HG03066 (cell line): ENCODE measurements around the gene GRM2.

Source experiments
- ATAC-seq: cut with Tn5 transposase; IDR thresholded peaks from one replicate; pipeline ENCODE4 v1.9.1; 2021; ENCODE audit warnings: low read depth; ENCODE audit not compliant: unreplicated experiment

Gene GRM2

DNA sequence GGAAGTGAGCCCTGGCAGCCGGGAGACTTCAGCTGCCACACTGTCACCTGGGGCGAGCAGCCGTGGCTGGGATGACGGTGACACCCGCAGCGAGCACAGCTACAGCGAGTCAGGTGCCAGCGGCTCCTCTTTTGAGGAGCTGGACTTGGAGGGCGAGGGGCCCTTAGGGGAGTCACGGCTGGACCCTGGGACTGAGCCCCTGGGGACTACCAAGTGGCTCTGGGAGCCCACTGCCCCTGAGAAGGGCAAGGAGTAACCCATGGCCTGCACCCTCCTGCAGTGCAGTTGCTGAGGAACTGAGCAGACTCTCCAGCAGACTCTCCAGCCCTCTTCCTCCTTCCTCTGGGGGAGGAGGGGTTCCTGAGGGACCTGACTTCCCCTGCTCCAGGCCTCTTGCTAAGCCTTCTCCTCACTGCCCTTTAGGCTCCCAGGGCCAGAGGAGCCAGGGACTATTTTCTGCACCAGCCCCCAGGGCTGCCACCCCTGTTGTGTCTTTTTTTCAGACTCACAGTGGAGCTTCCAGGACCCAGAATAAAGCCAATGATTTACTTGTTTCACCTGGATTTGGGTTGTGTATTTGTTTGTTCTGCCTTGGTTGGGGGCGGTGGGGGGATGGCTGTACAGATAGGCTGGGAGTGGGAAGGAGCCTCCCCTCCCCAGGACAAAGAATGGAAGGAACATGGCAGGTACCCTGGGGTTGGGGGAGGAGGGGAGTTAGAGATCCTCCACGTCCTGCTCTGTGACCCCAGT is 2.9 kb upstream of the GRM2 start:
- no peak for ATAC-seq

DNA sequence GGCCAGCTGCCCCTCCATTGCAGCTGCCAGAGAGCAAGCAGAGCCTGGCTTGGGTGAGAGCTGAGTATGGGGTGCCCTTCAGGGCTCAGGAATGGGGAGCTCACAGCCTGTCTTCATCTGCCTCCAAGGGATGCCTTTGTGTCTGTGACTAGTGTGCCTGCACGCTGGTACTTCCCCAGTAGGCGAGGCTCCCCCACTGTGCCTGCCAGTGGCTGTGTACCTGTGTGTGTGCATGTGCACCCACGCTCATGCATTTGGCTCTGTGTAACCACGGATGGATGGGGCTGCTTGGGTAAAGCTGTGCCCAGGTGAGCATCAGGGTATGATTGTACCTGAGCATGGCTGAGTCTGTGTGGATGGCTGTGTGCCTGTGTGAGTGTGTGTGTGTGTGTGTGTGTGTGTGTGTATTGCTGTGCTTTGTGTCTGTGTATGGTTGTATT is 2.3 kb upstream of the GRM2 start:
- no peak for ATAC-seq

DNA sequence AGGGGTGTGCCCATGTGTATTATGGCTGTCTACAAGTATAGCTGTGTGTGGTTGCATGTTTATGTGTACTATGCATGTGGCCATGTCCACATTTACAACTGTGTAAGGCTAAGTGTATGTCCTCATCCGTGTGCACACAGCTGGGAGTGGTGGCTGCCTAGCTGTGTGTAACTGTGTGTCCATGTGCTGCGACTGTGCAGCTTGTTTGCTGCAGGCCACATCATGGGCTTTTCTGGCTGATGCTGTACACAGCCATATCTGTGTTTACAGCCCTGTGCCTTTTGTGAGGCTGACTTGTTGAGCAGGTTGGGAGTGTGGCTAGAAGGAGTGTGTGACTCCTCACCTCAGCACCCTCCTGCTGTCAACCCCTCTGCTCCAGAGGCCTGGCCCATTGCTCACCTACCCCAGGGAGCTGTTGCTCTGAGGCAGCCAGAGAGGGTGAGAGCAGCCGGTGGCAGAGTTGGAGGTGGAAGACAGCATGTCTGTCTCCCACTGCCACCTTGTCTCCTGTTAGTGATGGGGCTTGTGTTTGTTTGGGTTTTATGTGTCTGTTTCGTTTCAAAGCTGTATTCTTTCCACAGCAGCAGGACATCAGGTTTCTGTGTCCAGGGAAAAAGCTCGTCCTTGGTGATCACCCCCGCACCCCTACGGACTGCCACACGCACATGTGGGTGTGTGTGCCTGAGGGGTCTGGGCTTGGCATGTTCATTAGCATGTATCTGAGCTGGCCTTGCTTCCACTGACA is 1.4 kb upstream of the GRM2 start:
- no peak for ATAC-seq

DNA sequence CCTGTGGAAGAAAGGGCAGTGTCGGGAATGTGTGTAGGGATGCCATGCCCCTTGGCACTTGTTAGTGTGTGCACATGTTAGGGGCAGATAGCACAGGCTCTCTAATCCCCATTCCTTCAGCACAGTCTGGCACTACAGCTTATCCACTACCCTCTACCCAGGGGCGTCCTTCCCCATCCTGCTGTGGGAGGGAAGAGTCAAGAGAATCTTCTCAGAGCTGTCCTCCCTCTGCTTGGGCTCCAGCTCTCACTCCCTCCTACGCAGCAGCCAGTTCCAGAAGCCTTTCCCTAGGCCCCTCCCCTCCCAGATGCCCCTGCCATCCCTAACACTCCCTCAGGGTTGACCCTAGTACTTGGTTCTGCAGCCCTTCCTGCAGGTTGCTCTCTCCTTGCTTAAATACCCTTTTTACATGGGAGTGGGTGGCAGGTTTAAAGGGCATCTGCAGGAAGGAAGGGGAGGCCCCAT is 815 bp upstream of the GRM2 start:
- no peak for ATAC-seq

DNA sequence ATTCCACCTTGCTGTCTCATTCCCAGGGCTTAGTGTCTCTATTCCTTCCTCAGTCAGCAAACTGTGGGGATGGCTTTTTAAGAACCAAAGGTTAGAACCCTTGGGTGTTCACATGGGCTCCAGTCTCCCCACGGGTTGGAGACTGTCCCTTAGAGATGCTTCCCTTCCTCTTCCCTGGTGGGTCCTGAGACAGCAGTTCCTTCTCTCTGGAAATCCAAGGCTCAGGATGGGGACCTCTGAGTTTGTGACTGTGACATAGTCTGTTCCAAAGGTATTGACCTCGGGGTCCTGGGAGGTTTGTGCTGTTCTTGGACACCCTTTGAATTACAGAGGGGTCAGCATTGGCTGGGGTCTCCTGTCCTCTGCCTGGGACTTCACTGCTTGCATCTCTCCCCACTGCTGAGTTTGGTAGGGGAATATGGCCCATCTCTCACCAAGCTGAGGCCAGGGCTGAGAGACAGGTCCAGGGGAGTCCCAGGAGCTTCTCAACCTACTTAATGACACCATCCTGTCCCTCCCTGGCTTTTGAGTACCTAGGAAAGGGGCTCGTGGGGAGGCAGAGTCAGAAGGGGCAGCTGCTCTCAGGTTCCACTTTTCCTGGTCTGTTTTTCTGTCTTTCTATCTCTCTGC is 1.5 kb downstream of the GRM2 start:
- ATAC-seq = no peak

DNA sequence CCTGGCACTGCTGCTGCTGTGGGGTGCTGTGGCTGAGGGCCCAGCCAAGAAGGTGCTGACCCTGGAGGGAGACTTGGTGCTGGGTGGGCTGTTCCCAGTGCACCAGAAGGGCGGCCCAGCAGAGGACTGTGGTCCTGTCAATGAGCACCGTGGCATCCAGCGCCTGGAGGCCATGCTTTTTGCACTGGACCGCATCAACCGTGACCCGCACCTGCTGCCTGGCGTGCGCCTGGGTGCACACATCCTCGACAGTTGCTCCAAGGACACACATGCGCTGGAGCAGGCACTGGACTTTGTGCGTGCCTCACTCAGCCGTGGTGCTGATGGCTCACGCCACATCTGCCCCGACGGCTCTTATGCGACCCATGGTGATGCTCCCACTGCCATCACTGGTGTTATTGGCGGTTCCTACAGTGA is 2.1 kb downstream of the GRM2 start:
- no peak for ATAC-seq

DNA sequence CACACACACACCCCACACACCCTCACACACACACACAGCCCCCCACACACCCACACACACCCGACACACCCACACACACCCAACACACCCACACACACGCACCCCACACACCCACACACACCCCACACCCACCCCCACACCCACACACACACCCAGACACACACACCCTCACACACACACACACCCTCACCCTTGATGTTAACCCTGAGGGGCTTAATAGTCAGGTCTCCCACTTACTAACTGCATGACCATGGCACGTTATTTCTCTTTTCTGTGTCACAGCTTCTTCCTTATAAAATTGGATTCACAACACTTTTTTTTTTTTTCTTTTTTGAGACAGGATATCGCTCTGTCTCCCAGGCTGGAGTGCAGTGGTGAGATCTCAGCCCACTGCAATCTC is 2.8 kb downstream of the GRM2 start:
- ATAC-seq = no peak

DNA sequence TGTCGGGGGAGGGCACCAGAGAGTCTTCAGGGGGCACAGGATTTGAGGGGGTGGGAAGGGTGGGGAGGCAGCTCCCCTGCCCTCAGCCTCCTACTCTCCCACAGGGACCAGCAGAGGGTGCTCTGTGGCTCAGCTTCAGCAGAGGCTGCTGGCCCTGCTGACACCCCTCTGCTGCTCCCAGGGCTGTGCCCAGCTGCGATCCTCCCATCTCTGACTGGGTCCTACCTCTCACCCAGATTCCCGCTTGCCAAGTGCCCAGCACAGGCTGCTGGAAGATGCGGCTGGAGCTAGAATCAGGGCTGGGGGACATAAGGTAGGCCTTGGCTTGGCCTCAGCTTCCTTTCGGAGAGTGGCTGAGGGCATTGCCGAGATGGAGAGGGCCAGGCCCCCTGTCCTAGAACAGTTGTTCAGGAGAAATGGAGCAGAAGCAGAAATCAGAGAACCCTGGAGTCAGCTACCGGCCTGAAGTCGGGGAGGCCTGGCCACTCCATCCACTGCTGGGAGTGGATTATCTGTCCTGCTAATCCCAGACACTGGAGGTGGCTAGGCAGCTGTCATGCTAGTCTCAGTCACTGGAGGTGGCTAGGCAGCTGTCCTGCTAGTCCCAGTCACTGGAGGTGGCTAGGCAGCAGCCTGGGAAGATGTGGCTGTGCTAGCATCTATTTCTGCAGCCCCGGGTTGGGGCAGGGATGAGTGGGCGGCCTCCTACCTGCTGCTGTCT is 3.9 kb downstream of the GRM2 start:
- no peak for ATAC-seq

DNA sequence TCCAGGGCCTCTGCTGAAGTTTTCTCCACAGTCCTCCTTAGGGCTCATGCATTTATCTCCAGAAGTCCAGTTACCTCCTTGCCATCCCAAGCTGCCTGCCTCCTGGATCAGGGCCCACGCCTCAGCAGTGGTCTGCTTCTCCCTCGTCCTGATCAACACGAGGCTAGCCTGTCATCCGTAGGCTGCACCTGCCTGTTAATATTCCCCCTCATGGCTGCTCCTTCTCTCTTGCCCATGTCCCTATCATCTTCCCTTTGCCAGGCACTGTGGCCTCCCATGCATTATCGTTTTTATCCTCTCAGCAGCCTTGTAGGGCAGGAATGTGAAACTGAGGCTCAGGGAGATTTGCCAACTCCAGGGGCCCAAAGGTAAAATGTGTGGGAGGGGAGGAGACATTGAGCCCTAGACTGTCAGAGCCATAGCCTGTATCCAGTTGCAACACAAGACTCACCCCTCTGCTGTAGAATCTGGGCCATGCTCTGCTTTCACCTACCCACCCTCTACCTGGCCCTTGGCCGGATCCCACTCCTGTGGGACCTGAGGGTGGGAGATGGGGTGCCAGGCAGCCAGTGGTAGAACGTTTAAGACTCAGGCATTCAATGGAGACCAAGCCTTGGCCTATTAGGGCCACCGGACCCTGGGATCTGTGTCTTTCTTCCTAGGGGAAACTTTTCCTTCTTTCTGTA is 4.6 kb downstream of the GRM2 start:
- ATAC-seq = no peak

DNA sequence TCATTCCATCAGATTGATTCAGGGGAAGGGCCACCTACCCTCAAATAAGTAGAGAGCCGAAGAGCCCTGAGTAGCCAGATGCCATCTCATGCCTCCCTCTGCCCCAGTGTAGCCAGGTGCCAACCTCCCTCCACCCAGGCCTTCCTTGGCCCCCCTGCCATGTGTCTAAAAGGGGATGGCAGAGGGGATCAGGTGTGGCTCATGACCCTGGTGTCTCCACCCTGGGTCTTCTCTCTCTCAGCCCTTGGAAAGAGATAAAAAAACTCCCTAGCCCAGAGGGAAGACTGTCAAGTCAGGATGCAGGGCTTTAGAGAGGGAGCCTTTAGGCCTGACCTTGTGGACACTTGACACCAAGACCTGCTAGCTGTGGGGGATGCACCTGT is 5.2 kb downstream of the GRM2 start:
- no peak for ATAC-seq

DNA sequence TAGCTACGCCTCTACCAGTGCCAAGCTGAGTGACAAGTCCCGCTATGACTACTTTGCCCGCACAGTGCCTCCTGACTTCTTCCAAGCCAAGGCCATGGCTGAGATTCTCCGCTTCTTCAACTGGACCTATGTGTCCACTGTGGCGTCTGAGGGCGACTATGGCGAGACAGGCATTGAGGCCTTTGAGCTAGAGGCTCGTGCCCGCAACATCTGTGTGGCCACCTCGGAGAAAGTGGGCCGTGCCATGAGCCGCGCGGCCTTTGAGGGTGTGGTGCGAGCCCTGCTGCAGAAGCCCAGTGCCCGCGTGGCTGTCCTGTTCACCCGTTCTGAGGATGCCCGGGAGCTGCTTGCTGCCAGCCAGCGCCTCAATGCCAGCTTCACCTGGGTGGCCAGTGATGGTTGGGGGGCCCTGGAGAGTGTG is 5.7 kb downstream of the GRM2 start:
- ATAC-seq = no peak

DNA sequence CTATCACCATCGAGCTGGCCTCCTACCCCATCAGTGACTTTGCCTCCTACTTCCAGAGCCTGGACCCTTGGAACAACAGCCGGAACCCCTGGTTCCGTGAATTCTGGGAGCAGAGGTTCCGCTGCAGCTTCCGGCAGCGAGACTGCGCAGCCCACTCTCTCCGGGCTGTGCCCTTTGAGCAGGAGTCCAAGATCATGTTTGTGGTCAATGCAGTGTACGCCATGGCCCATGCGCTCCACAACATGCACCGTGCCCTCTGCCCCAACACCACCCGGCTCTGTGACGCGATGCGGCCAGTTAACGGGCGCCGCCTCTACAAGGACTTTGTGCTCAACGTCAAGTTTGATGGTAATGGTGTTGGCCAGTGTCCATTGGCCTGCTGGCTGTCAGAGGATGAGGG is 6.1 kb downstream of the GRM2 start:
- ATAC-seq = no peak

DNA sequence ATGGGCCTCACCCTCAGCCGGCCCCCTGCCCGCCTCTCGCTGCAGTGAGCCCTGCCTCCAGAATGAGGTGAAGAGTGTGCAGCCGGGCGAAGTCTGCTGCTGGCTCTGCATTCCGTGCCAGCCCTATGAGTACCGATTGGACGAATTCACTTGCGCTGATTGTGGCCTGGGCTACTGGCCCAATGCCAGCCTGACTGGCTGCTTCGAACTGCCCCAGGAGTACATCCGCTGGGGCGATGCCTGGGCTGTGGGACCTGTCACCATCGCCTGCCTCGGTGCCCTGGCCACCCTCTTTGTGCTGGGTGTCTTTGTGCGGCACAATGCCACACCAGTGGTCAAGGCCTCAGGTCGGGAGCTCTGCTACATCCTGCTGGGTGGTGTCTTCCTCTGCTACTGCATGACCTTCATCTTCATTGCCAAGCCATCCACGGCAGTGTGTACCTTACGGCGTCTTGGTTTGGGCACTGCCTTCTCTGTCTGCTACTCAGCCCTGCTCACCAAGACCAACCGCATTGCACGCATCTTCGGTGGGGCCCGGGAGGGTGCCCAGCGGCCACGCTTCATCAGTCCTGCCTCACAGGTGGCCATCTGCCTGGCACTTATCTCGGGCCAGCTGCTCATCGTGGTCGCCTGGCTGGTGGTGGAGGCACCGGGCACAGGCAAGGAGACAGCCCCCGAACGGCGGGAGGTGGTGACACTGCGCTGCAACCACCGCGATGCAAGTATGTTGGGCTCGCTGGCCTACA is 8.5 kb downstream of the GRM2 start:
- ATAC-seq = no peak

DNA sequence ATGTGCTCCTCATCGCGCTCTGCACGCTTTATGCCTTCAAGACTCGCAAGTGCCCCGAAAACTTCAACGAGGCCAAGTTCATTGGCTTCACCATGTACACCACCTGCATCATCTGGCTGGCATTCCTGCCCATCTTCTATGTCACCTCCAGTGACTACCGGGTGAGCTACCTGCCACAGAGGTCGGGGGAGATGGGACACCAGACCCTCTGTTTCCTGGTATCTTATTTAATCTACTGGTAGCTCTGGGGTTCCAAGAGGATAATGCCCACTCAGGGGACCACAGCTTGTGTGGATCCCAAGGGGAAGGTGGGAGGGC is 9.1 kb downstream of the GRM2 start:
- ATAC-seq = no peak

DNA sequence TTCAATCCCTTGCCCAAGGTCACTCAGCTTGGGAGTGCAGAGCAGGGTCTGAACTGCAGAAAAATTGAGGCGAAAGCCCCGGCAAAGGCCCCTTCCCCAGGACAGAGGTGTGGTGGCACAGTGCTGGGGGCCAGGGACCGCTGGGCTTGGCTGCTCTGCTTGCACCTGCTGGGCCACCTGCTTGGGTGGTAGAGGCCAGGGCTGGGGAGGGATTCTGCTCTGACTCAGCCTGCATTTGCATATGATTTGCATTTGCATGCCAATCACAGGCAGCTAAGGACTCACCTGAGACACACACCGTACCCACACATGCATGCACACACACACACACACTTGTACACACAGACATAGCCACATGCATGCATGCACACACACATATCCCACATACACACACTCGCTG is 9.9 kb downstream of the GRM2 start:
- ATAC-seq = no peak

DNA sequence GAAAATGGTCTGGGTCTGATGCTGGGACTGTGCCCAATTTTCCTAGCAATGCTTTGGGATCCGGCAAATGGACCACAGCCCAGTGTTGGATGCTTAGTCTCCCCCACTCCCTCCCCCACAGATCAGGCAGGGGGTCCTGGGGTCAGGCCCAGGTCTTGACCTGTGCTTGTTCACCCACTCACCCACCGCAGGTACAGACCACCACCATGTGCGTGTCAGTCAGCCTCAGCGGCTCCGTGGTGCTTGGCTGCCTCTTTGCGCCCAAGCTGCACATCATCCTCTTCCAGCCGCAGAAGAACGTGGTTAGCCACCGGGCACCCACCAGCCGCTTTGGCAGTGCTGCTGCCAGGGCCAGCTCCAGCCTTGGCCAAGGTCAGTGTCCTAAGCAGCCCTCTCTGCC is 10.6 kb downstream of the GRM2 start:
- ATAC-seq = no peak

DNA sequence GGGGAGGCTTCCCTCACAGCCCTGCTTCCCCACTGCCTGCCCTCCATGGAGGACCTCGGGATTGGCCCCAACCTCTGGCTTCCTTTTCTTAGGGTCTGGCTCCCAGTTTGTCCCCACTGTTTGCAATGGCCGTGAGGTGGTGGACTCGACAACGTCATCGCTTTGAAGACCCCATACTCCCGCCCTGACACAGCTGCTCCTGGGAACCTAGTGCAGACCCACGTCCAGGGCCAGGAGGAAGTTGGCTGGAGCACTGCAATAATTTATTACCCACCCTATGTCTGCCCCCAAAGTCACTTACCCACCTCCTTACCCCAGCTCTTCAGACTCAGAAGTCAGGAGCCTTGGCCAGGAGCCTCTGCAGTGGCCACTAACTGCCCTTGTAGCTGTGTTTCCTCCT is 11.1 kb downstream of the GRM2 start:
- ATAC-seq = no peak

DNA sequence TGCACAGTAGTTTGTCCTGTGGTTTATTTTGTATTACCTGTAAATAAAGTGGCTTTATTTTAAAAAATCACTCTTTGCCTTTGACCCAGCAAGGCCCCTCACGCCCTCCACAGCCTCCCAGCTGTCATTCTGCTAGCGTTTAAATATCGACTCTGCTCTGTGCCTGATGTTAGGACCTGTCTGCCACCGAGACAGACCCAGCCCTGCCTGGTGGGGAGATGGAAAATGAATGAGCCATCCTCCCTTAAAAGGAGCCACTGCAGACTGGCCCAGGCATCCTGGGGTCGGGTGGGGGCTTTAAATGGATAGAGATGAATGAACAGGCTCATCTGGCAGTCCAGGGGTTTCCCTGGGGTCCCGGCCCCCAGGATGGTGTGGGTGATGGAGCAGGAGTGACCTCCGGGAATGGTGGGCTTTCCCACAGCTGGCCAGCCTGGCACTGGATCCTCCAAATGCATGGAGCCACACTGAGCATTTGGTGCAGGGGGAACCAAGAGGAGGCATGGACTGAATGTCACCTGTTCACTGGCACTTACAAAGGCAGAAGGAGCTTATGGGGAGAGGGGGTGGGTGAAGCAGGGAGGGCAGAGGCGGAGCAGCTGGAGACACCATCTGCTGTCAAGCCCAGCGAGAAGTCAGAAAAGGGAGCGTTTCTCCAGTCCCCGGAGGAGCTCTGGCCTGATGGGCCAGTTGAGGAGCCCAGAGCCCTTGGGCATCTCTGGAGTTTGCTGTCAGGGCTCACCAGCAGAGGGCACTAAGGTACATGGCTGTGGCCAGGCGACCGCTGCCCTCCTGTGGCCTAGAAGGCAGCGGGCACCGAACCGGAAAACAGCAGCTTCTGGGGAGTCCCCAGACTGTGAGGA is 11.9 kb downstream of the GRM2 start:
- no peak for ATAC-seq

DNA sequence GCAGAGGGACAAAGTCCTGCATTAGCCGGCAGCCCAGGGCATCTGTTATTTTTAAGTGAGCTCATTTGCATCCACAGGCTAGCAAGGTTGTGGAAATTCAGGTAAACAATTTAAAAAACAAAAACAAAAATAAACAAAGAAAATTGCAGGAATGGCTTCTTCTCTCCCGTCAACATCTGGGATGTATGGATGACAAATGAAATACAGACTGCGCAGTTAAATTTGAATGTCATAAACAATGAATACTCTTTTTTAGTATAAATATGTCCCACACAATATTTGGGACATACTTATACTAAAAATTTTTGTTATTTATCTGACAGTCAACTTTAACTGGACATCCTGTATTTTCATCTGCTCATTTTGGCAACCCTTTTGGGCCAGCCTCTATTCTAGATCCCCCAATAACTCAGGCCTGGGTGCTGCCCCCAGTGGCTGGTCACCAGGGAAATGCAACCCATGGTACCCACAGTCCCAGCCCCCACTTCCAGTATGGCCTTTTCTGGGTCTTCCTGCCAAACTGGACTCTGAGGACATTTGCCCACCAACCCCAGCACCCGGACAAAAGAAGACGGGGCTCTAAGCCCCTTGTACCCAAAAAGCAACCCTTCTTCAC is 12.7 kb downstream of the GRM2 start:
- no peak for ATAC-seq
